GM21737 (cell line): ENCODE measurements around the gene CDH15.
"Not testable (repeated sequence)": the region's sequence is repeated elsewhere in the genome, so short reads cannot be mapped to it uniquely, and the experiment has no call there.

Experiments
- ATAC-seq: cut with Tn5 transposase; IDR thresholded peaks from one replicate; pipeline ENCODE4 v1.9.1; 2021; ENCODE audit warnings: mild to moderate bottlenecking, moderate library complexity; ENCODE audit not compliant: unreplicated experiment

The CDH15 gene

GRCh38 chr16:89185887-89186592 lies 14.5 kb downstream of the CDH15 start:
- ATAC-seq, result not testable (repeated sequence)

GRCh38 chr16:89186593-89187031 lies 15.1 kb downstream of the CDH15 start:
- not testable (repeated sequence) for ATAC-seq

GRCh38 chr16:89187032-89187769 lies 15.7 kb downstream of the CDH15 start:
- no peak for ATAC-seq

- ATAC-seq, result no peak
Measured at GRCh38 chr16:89187770-89188392, 16.3 kb downstream of the CDH15 start.

- ATAC-seq, result not testable (repeated sequence)
Measured at GRCh38 chr16:89188471-89189357, 17.2 kb downstream of the CDH15 start.

GRCh38 chr16:89189358-89190025 lies 17.9 kb downstream of the CDH15 start:
- no peak for ATAC-seq

GRCh38 chr16:89190150-89190958 lies 18.8 kb downstream of the CDH15 start:
- no peak for ATAC-seq

GRCh38 chr16:89191033-89191900 lies 19.7 kb downstream of the CDH15 start:
- ATAC-seq, result no peak

GRCh38 chr16:89191901-89192185 lies 20.3 kb downstream of the CDH15 start:
- ATAC-seq, result no peak

GRCh38 chr16:89192186-89192955 lies 20.8 kb downstream of the CDH15 start:
- ATAC-seq, result peak; percentile 40

GRCh38 chr16:89192956-89193575 lies 21.5 kb downstream of the CDH15 start:
- no peak for ATAC-seq

GRCh38 chr16:89193576-89194293 lies 22.2 kb downstream of the CDH15 start:
- no peak for ATAC-seq

- no peak for ATAC-seq
Measured at GRCh38 chr16:89194340-89195311, 23.1 kb downstream of the CDH15 start.

- ATAC-seq, result no peak
Measured at GRCh38 chr16:89195521-89196171, 24.1 kb downstream of the CDH15 start.

GRCh38 chr16:89197033-89197632 lies 25.6 kb downstream of the CDH15 start:
- ATAC-seq, result no peak
